Spleen (tissue), 11 donors: ENCODE results near the gene ST8SIA6. TPM values are rescaled to one million over a fixed set of nuclear protein-coding genes. Genes with fewer than 3 reads are reported as not detected.

Source experiments
- DNase-seq: peaks from one replicate; pipeline ENCODE4 v3.0.0-alpha.2; 2020
- H3K27ac ChIP-seq, 8 donors: fragments of 200-600 bp; sonication (generic) in 7 of 8; 1 replicate in 4 of 8; 2 replicates in 4 of 8; pipeline versions ENCODE4 v1.5.0 to v1.8.0; 2016 to 2021; ENCODE audit warnings: inconsistent platforms in 4 of 8, mild to moderate bottlenecking in 4 of 8, moderate library complexity in 1 of 8
- H3K27me3 ChIP-seq, 7 donors: fragments of 200-600 bp; sonication (generic) in 6 of 7; replicated peaks in 1 of 7; 1 replicate in 4 of 7; 2 replicates in 3 of 7; pipeline versions ENCODE4 v1.5.0 to v1.8.0; 2016 to 2021; ENCODE audit warnings: inconsistent platforms in 3 of 7, mild to moderate bottlenecking in 1 of 7
- H3K36me3 ChIP-seq, 6 donors: fragments of 200-600 bp; sonication (generic) in 5 of 6; 1 replicate in 4 of 6; 2 replicates in 2 of 6; pipeline versions ENCODE4 v1.5.0 to v1.8.0; 2016 to 2021; ENCODE audit warnings: inconsistent platforms in 2 of 6
- H3K4me1 ChIP-seq, 6 donors: fragments of 200-600 bp; sonication (generic) in 5 of 6; 1 replicate in 3 of 6; 2 replicates in 3 of 6; pipeline versions ENCODE4 v1.5.0 to v1.8.0; 2016 to 2021; ENCODE audit warnings: inconsistent platforms in 3 of 6
- H3K4me3 ChIP-seq, 8 donors: fragments of 200-600 bp; sonication (generic) in 7 of 8; 1 replicate in 4 of 8; 2 replicates in 4 of 8; pipeline versions ENCODE4 v1.5.0 to v1.8.0; 2016 to 2021; ENCODE audit warnings: inconsistent platforms in 4 of 8, mild to moderate bottlenecking in 4 of 8, moderate library complexity in 2 of 8
- H3K9me3 ChIP-seq, 8 donors: fragments of 200-600 bp; sonication (generic) in 7 of 8; 1 replicate in 4 of 8; 2 replicates in 4 of 8; pipeline versions ENCODE4 v1.5.0 to v1.8.0; 2016 to 2021; ENCODE audit warnings: inconsistent platforms in 4 of 8
- POLR2A ChIP-seq, 3 donors: fragments of 450-650 bp; IDR thresholded peaks; one replicate each; pipeline ENCODE4 v1.5.1; 2017; ENCODE audit warnings: antibody characterized with exemption in 3 of 3, mild to moderate bottlenecking in 1 of 3
- POLR2AphosphoS5 ChIP-seq, 3 donors: sonication (generic); formaldehyde crosslinking; IDR thresholded peaks; one replicate each; pipeline ENCODE4 v1.5.1; 2017; ENCODE audit warnings: antibody characterized with exemption in 3 of 3
- WGBS, 5 donors: extraction: QIAGEN DNeasy Blood & Tissue Kit in 3 of 5; methylation state at CpG; one replicate each; pipeline versions ENCODE4 v1.1.5 to v1.1.7; 2013 to 2018; 5-methylcytosine and 5-hydroxymethylcytosine counted together
- intact Hi-C: fragments of 100-400 bp; cut with DNase I; formaldehyde crosslinking; loops from one replicate; pipeline ENCODE4 v1.15.0; 2023; ENCODE audit warnings: low total_unique reads
- polyA plus RNA-seq, 3 donors: library from polyadenylated mRNA; stranded (reverse); fragments of 200-250 nt; gene quantifications; one replicate each; pipeline ENCODE4 v1.2.1, GENCODE V29; 2013
- small RNA-seq, 4 donors: library from RNA; depleted of rRNA; stranded (forward); fragments of <200 nt; gene quantifications; one replicate each; pipeline ENCODE3, GENCODE V24; 2016
- total RNA-seq, 7 donors: library from RNA; depleted of rRNA in 3 of 7; stranded (reverse); fragments of >200 nt in 3 of 7; fragmentation: NEBNext Ultra II Directional in 4 of 7; extraction: Animal tissue kit (Norgen Biotek cat#: 25700) in 4 of 7; gene quantifications; one replicate each; pipeline versions ENCODE4 v1.1.0 to v1.2.1, GENCODE V29; 2016 to 2021
- TF ChIP-seq, protein P1 (sequence below), 11 experiments: fragments of 200-600 bp in 7 of 11; fragments of 450-650 bp in 4 of 11; sonication (generic) in 4 of 11; IDR thresholded peaks in 8 of 11; conservative IDR thresholded peaks in 3 of 11; 1 replicate in 7 of 11; 2 replicates in 4 of 11; pipeline versions ENCODE4 v1.4.0 to v1.8.0; 2016 to 2021; ENCODE audit warnings: antibody characterized with exemption in 11 of 11, inconsistent platforms in 4 of 11, mild to moderate bottlenecking in 1 of 11
- donor health status: healthy with polysubstance abuse.
- donor health status: DM: no; HTN: no; CAD: no; lungs with moderate emphysema.
- donor health status: DM: no; HTN: no; CAD: no.
- donor health status: Bipolar disorder and iron deficiency.
- donor health status: healthy.
- donor health status: DM: no; HTN: no; CAD: no.
- donor health status: DM: yes; HTN: yes; CAD: no.

Gene ST8SIA6
- total and polyA plus RNA-seq, 10 donors = 0.02 to 1.2 (median 1.0) TPM; not detected in 3

DNA sequence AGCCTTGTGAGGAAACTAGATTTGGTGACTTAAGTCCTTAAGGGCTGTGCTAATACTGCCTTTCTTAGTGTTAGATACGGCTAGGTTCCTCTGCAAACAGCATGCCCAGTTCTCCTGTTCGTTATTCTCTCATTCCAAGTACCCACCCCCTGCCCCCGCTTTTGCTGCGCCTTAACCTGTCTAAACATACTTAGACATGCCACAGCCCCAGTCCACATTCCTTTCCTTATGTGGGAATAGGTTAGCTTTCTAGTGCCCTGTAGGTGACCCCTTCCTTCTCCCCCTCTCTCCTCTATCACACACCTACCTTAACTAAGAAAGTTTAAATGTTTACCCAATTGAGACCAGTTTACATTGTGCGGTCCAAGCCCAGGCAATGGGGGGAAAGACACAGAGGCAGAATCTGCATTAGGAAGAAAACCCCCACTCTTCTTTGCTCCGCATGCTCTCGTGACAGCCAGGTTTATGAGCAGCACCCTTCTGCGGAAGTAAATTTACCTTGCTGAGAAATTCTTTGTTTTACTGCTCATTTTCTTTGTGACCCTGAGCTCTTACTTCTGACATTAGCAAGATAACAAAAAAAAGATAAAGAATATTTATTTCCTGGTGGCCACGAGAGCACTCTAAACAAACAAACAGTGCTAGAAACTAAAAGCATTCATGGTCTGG lies 177.5 kb downstream of the ST8SIA6 start:
- H3K36me3 ChIP-seq = no peaks in the 10 kb centered on the region
- intact Hi-C loops = no loop called here
- no peaks in the 10 kb centered on the region for H3K4me1 ChIP-seq
- TF ChIP-seq POLR2A (IDR thresholded peaks at IDR 0.05) = no peak
- no peak for TF ChIP-seq POLR2AphosphoS5 (IDR thresholded peaks at IDR 0.05)
- TF ChIP-seq, protein P1, sequence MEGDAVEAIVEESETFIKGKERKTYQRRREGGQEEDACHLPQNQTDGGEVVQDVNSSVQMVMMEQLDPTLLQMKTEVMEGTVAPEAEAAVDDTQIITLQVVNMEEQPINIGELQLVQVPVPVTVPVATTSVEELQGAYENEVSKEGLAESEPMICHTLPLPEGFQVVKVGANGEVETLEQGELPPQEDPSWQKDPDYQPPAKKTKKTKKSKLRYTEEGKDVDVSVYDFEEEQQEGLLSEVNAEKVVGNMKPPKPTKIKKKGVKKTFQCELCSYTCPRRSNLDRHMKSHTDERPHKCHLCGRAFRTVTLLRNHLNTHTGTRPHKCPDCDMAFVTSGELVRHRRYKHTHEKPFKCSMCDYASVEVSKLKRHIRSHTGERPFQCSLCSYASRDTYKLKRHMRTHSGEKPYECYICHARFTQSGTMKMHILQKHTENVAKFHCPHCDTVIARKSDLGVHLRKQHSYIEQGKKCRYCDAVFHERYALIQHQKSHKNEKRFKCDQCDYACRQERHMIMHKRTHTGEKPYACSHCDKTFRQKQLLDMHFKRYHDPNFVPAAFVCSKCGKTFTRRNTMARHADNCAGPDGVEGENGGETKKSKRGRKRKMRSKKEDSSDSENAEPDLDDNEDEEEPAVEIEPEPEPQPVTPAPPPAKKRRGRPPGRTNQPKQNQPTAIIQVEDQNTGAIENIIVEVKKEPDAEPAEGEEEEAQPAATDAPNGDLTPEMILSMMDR (IDR thresholded peaks at IDR 0.05 in 8 of 11, conservative IDR thresholded peaks at IDR 0.05 in 3 of 11) = no peak
- no peak overlapping the region for H3K27ac ChIP-seq
- no peak overlapping the region for H3K4me3 ChIP-seq
- peaks cover 0 to 22% (median 11%) of the 10 kb centered on the region in 8 donors for H3K9me3 ChIP-seq
- WGBS, 5 donors = 88 to 95% (median 90%) methylated on average over 9 of the region's 9 CpGs
- no peak for DNase-seq
- no peaks in the 10 kb centered on the region for H3K27me3 ChIP-seq

GRCh38 chr10:17273403-17273802 lies 181.0 kb downstream of the ST8SIA6 start:
- Histone ChIP-seq H3K27ac (no peak overlapping the region), H3K4me3 (no peak overlapping the region), H3K27me3 (peaks cover 0 to 6% (median 0%) of the 10 kb centered on the region in 7 donors), H3K36me3 (no peaks in the 10 kb centered on the region), H3K9me3 (peaks cover 0 to 16% (median 4%) of the 10 kb centered on the region in 8 donors), H3K4me1 (no peaks in the 10 kb centered on the region)
- TF ChIP-seq, protein P1 (IDR thresholded peaks at IDR 0.05 in 8 of 11, conservative IDR thresholded peaks at IDR 0.05 in 3 of 11) = no peak
- TF ChIP-seq POLR2AphosphoS5 (IDR thresholded peaks at IDR 0.05) = no peak
- TF ChIP-seq POLR2A (IDR thresholded peaks at IDR 0.05) = no peak
- 60 to 80% (median 69%) methylated on average over 2 of the region's 2 CpGs for WGBS, 5 donors
- intact Hi-C loops = no loop called here
- no peak for DNase-seq

GRCh38 chr10:17272648-17273047 lies 181.7 kb downstream of the ST8SIA6 start:
- 91 to 98% (median 95%) methylated on average over 12 of the region's 12 CpGs for WGBS, 5 donors
- Histone ChIP-seq H3K27ac (no peak overlapping the region), H3K9me3 (peaks cover 0 to 16% (median 4%) of the 10 kb centered on the region in 8 donors), H3K36me3 (no peaks in the 10 kb centered on the region), H3K4me3 (no peak overlapping the region), H3K4me1 (no peaks in the 10 kb centered on the region), H3K27me3 (peaks cover 0 to 8% (median 0%) of the 10 kb centered on the region in 7 donors)
- no peak for DNase-seq
- intact Hi-C loops = no loop called here
- TF ChIP-seq POLR2A (IDR thresholded peaks at IDR 0.05) (no peak), POLR2AphosphoS5 (IDR thresholded peaks at IDR 0.05) (no peak)
- TF ChIP-seq, protein P1 (IDR thresholded peaks at IDR 0.05 in 8 of 11, conservative IDR thresholded peaks at IDR 0.05 in 3 of 11) = no peak

Small RNA genes lying within 50 kb of the gene (small RNA-seq; reads per million reads assigned to genes)
- 0 reads per million in 4 donors for gene RF00019

Other genes with a start within 250 kb of the ST8SIA6 start
- gene VIM, start 226.4 kb downstream of the ST8SIA6 start, total RNA-seq = 1,000 to 10,000 TPM; 1,061 to 2,377 (median 1,594) TPM
- gene VIM, start 226.4 kb downstream of the ST8SIA6 start, polyA plus RNA-seq = 100 to 1,000 TPM; 510 to 672 (median 660) TPM
- gene HACD1, start 162.8 kb upstream of the ST8SIA6 start, total RNA-seq = 1 to 10 TPM; 2.8 to 4.9 (median 3.5) TPM
- 1 to 10 TPM; 3.2 to 4.2 (median 3.8) TPM for gene HACD1, start 162.8 kb upstream of the ST8SIA6 start, polyA plus RNA-seq
- 10 to 100 TPM; 19.0 to 28.6 (median 22.2) TPM for gene STAM, start 189.6 kb upstream of the ST8SIA6 start, total RNA-seq
- gene STAM, start 189.6 kb upstream of the ST8SIA6 start, polyA plus RNA-seq = 1 to 10 TPM; 5.6 to 7.9 (median 6.3) TPM